ENCODE measurements around the gene NAA38. TPM values are rescaled to one million over a fixed set of nuclear protein-coding genes. Genes with fewer than 3 reads are reported as not detected.
"Not testable (repeated sequence)": the region's sequence is repeated elsewhere in the genome, so short reads cannot be mapped to it uniquely, and the experiment has no call there.

The NAA38 gene
- total RNA-seq, 1 donor from 2014 or later: 108 TPM

- TF ChIP-seq CTCF (conservative IDR thresholded peaks at IDR 0.05; ENCODE audit: low read depth, low read length): no peak
- H3K4me3 ChIP-seq (ENCODE audit: low read depth, low read length): no peak overlapping the region
- DNase-seq (ENCODE audit: low read depth): no peak
Observed at GRCh38 chr17:7880076-7880868, 22.9 kb upstream of the NAA38 start.

- no peak overlapping the region for H3K4me3 ChIP-seq (ENCODE audit: low read depth, low read length)
- no peak for TF ChIP-seq CTCF (conservative IDR thresholded peaks at IDR 0.05; ENCODE audit: low read depth, low read length)
- no peak for DNase-seq (ENCODE audit: low read depth)
Observed at GRCh38 chr17:7878234-7878633, 20.9 kb upstream of the NAA38 start.

- H3K4me3 ChIP-seq (ENCODE audit: low read depth, low read length): no peak overlapping the region
- no peak for DNase-seq (ENCODE audit: low read depth)
- no peak for TF ChIP-seq CTCF (conservative IDR thresholded peaks at IDR 0.05; ENCODE audit: low read depth, low read length)
Observed at GRCh38 chr17:7875804-7876370, 18.5 kb upstream of the NAA38 start.

GRCh38 chr17:7873051-7873450, 15.7 kb upstream of the NAA38 start:
- DNase-seq (ENCODE audit: low read depth): no peak
- no peak overlapping the region for H3K4me3 ChIP-seq (ENCODE audit: low read depth, low read length)
- TF ChIP-seq CTCF (conservative IDR thresholded peaks at IDR 0.05; ENCODE audit: low read depth, low read length): no peak

- TF ChIP-seq CTCF (conservative IDR thresholded peaks at IDR 0.05; ENCODE audit: low read depth, low read length): no peak
- no peak overlapping the region for H3K4me3 ChIP-seq (ENCODE audit: low read depth, low read length)
- no peak for DNase-seq (ENCODE audit: low read depth)
Observed at GRCh38 chr17:7867881-7868329, 10.5 kb upstream of the NAA38 start.

GRCh38 chr17:7864995-7865650, 7.8 kb upstream of the NAA38 start:
- H3K4me3 ChIP-seq (ENCODE audit: low read depth, low read length): no peak overlapping the region
- DNase-seq (ENCODE audit: low read depth): no peak
- no peak for TF ChIP-seq CTCF (conservative IDR thresholded peaks at IDR 0.05; ENCODE audit: low read depth, low read length)

GRCh38 chr17:7864384-7864783, 7.0 kb upstream of the NAA38 start:
- not testable (repeated sequence) for DNase-seq (ENCODE audit: low read depth); H3K4me3 ChIP-seq (ENCODE audit: low read depth, low read length)

All from epithelial cell of proximal tubule (primary cell).